Measurements from ENCODE around the gene STARD13.

STARD13 gene

GRCh38 chr13:33150662-33151061, 134.9 kb downstream of the STARD13 start:
- Histone ChIP-seq H4K20me1 (ENCODE audit: insufficient read depth, low read length) (no peaks in the 10 kb centered on the region), H3K4me2 (ENCODE audit: low read depth, low read length) (no peak overlapping the region), H3K4me1 (ENCODE audit: low read length) (peaks cover 10% of the 10 kb centered on the region), H3K9ac (ENCODE audit: low read length) (no peak overlapping the region), H3F3A (ENCODE audit: insufficient read depth, low read length) (peaks cover 5% of the 10 kb centered on the region; the same call in 1 of the 2 replicates), H3K79me2 (ENCODE audit: low read length) (no peaks in the 10 kb centered on the region), H2AFZ (ENCODE audit: low read length) (no peak overlapping the region), H3K9me3 (replicated peaks; ENCODE audit: insufficient read depth, low read length) (no peaks in the 10 kb centered on the region), H3K9me2 (replicated peaks; ENCODE audit: insufficient read depth, low read length) (no peaks in the 10 kb centered on the region), H3K4me3 (ENCODE audit: low read length) (no peak overlapping the region), H3K27me3 (replicated peaks; ENCODE audit: insufficient read depth, low read length) (no peaks in the 10 kb centered on the region), H3K27ac (ENCODE audit: low read length) (no peak overlapping the region), H3K36me3 (replicated peaks; ENCODE audit: insufficient read depth, low read length) (no peaks in the 10 kb centered on the region)
- DNase-seq, result no peak
- TF ChIP-seq EZH2phosphoT487 (IDR thresholded peaks at IDR 0.05; ENCODE audit: low read length), result no peak
- no peak for TF ChIP-seq CTCF (IDR thresholded peaks at IDR 0.05; ENCODE audit: low read length)
- TF ChIP-seq EZH2 (optimal IDR thresholded peaks at IDR 0.05; ENCODE audit: low read depth, low read length), result no peak

- H3K4me1 ChIP-seq (ENCODE audit: low read length), result peaks cover 10% of the 10 kb centered on the region
- no peaks in the 10 kb centered on the region for H4K20me1 ChIP-seq (ENCODE audit: insufficient read depth, low read length)
- no peak overlapping the region for H3K4me3 ChIP-seq (ENCODE audit: low read length)
- no peaks in the 10 kb centered on the region for H3K9me3 ChIP-seq (replicated peaks; ENCODE audit: insufficient read depth, low read length)
- no peak overlapping the region for H3K4me2 ChIP-seq (ENCODE audit: low read depth, low read length)
- peaks cover 5% of the 10 kb centered on the region; the same call in 1 of the 2 replicates for H3F3A ChIP-seq (ENCODE audit: insufficient read depth, low read length)
- H2AFZ ChIP-seq (ENCODE audit: low read length), result no peak overlapping the region
- H3K9ac ChIP-seq (ENCODE audit: low read length), result no peak overlapping the region
- no peaks in the 10 kb centered on the region for H3K79me2 ChIP-seq (ENCODE audit: low read length)
- DNase-seq, result no peak
- no peaks in the 10 kb centered on the region for H3K36me3 ChIP-seq (replicated peaks; ENCODE audit: insufficient read depth, low read length)
- H3K27ac ChIP-seq (ENCODE audit: low read length), result no peak overlapping the region
- H3K9me2 ChIP-seq (replicated peaks; ENCODE audit: insufficient read depth, low read length), result no peaks in the 10 kb centered on the region
- no peaks in the 10 kb centered on the region for H3K27me3 ChIP-seq (replicated peaks; ENCODE audit: insufficient read depth, low read length)
- TF ChIP-seq EZH2 (optimal IDR thresholded peaks at IDR 0.05; ENCODE audit: low read depth, low read length) (no peak), EZH2phosphoT487 (IDR thresholded peaks at IDR 0.05; ENCODE audit: low read length) (no peak), CTCF (IDR thresholded peaks at IDR 0.05; ENCODE audit: low read length) (no peak)
Observed at GRCh38 chr13:33150126-33150525, 135.4 kb downstream of the STARD13 start.

- DNase-seq, result no peak
- Histone ChIP-seq H3K4me3 (ENCODE audit: low read length) (no peak overlapping the region), H2AFZ (ENCODE audit: low read length) (no peak overlapping the region), H3K9me2 (replicated peaks; ENCODE audit: insufficient read depth, low read length) (no peaks in the 10 kb centered on the region), H3K27me3 (replicated peaks; ENCODE audit: insufficient read depth, low read length) (no peaks in the 10 kb centered on the region), H3K4me1 (ENCODE audit: low read length) (peaks cover 15% of the 10 kb centered on the region), H3K27ac (ENCODE audit: low read length) (no peak overlapping the region; the same call in 1 of the 2 replicates), H3K4me2 (ENCODE audit: low read depth, low read length) (no peak overlapping the region), H3K79me2 (ENCODE audit: low read length) (no peaks in the 10 kb centered on the region), H4K20me1 (ENCODE audit: insufficient read depth, low read length) (no peaks in the 10 kb centered on the region), H3F3A (ENCODE audit: insufficient read depth, low read length) (peaks cover 5% of the 10 kb centered on the region; the same call in 1 of the 2 replicates), H3K9me3 (replicated peaks; ENCODE audit: insufficient read depth, low read length) (no peaks in the 10 kb centered on the region), H3K9ac (ENCODE audit: low read length) (no peak overlapping the region), H3K36me3 (replicated peaks; ENCODE audit: insufficient read depth, low read length) (no peaks in the 10 kb centered on the region)
- TF ChIP-seq EZH2phosphoT487 (IDR thresholded peaks at IDR 0.05; ENCODE audit: low read length) (no peak), CTCF (IDR thresholded peaks at IDR 0.05; ENCODE audit: low read length) (no peak), EZH2 (optimal IDR thresholded peaks at IDR 0.05; ENCODE audit: low read depth, low read length) (no peak)
Observed at GRCh38 chr13:33147832-33148231, 137.7 kb downstream of the STARD13 start.

Data from MM.1S (cell line).